ENCODE measurements around the gene ITGB1BP1. TPM values are rescaled to one million over a fixed set of nuclear protein-coding genes. Genes with fewer than 3 reads are reported as not detected.

The ITGB1BP1 gene
- total RNA-seq, 6 experiments from 2014 or later, result 205 to 238 (median 225) TPM

DNA sequence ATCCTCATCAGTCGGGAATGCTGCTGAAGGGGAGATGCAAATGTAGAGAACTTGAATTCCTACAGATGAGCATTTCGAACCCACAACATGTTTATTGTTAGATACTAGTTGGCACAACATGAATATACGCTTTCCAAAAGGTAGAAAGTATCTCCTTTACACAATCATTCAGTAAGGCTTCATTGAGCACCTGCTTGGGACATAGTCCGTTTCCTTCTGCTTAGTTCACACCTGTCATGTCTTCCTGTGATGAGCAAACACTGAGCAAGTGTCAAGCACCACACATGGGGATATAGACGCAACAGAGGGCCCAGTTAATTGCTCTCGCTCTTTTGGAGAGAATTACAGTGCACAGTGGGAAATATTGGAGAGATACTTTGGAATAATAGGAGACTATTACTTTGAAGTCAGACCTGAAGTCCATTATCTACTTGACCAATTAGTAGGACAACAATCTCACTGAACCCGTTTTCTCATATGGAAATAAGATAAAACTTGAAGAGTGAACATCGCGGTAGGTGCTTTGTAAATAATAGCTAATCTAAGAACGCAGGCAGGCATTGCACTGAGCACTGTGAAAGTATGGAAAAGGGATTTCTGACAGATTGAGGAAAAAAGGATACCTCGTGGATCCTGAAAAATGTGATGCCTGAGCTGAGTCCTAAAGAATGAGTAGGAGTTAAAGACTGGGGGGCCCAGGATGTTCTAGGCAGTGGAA, 1.3 kb upstream of the ITGB1BP1 start:
- H3K4me1 Mint-ChIP-seq (ENCODE audit: low read depth), result peaks cover 42% of the 10 kb centered on the region
- no peak for DNase-seq
- no peaks in the 10 kb centered on the region for H3K9me3 Mint-ChIP-seq
- H3K4me3 Mint-ChIP-seq, result no peak overlapping the region
- TF ChIP-seq, protein P1, sequence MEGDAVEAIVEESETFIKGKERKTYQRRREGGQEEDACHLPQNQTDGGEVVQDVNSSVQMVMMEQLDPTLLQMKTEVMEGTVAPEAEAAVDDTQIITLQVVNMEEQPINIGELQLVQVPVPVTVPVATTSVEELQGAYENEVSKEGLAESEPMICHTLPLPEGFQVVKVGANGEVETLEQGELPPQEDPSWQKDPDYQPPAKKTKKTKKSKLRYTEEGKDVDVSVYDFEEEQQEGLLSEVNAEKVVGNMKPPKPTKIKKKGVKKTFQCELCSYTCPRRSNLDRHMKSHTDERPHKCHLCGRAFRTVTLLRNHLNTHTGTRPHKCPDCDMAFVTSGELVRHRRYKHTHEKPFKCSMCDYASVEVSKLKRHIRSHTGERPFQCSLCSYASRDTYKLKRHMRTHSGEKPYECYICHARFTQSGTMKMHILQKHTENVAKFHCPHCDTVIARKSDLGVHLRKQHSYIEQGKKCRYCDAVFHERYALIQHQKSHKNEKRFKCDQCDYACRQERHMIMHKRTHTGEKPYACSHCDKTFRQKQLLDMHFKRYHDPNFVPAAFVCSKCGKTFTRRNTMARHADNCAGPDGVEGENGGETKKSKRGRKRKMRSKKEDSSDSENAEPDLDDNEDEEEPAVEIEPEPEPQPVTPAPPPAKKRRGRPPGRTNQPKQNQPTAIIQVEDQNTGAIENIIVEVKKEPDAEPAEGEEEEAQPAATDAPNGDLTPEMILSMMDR (IDR thresholded peaks at IDR 0.05), result no peak
- H3K27ac Mint-ChIP-seq, result no peak overlapping the region
- peaks cover 35% of the 10 kb centered on the region for H3K36me3 Mint-ChIP-seq (ENCODE audit: low read depth)
- H3K27me3 Mint-ChIP-seq (ENCODE audit: insufficient read depth), result no peaks in the 10 kb centered on the region; the same call in 1 of the 2 replicates

DNA sequence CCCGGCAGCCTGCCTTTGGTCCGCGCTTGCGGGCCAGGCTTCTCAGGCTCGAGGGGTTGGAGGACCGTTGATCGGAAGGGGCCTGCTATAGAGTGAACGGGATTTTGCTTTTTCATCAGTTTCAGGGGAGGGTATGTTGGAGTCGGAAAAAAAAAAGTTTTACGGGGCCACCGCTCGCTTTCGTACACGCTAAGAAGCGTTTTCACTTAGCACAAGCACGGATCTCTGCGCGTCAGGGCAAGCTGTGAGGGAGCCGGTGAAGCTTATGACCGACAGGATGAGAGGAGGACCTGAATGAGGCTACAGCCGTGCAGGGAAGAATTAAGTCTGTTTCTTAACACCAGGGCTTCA, 569 bp upstream of the ITGB1BP1 start:
- no peaks in the 10 kb centered on the region for H3K9me3 Mint-ChIP-seq
- TF ChIP-seq, protein P1 (IDR thresholded peaks at IDR 0.05), result no peak

DNA sequence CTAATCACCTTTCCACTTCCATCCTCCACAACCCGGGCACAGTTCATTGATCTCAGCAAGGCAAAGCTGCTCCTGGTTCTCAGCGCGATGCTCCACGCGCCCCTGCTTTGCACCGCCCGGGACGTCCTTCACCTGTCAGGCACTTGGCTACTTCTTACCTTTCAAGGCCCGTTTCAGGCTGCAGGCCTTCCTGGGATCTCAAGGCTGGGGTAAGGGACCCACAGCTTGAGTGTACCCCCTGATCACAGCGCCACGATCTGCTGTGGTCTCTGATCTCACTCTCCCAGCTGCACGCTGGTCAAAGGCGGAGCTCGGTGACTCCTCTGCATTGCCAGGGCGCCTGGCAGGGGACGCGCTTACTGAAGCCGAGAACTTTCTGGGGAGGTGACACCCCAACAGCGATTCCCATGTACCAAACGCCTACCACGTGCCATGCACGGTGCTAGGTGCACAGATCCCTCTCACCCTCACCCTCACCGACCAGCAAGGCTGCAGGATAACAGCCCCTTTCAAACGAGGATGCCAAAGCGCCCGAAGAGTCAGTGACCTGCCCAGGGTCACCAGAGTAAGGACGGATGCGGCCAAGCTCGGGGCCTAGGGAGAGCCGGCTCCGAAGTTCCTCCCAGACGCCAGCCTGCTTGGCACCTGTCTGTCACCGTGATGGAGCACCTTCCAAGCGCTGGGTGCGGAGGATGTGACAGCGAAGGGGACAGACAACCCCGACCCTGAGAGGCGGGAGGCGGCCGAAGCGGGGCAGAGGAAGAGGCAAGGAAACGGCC, 818 bp downstream of the ITGB1BP1 start:
- H3K4me3 Mint-ChIP-seq, result peak overlapping the region; percentile 96
- peak overlapping the region; percentile 87 for H3K27ac Mint-ChIP-seq
- H3K27me3 Mint-ChIP-seq (ENCODE audit: insufficient read depth), result no peaks in the 10 kb centered on the region; the same call in 1 of the 2 replicates
- H3K36me3 Mint-ChIP-seq (ENCODE audit: low read depth), result peaks cover 40% of the 10 kb centered on the region
- no peaks in the 10 kb centered on the region for H3K9me3 Mint-ChIP-seq
- TF ChIP-seq, protein P1 (IDR thresholded peaks at IDR 0.05), result no peak
- H3K4me1 Mint-ChIP-seq (ENCODE audit: low read depth), result peaks cover 44% of the 10 kb centered on the region
- peak; percentile 30 for DNase-seq

More for the DNA sequence above, 569 bp upstream of the ITGB1BP1 start:
- H3K4me3 Mint-ChIP-seq, result no peak overlapping the region
- DNase-seq, result no peak
- no peaks in the 10 kb centered on the region; the same call in 1 of the 2 replicates for H3K27me3 Mint-ChIP-seq (ENCODE audit: insufficient read depth)
- no peak overlapping the region for H3K27ac Mint-ChIP-seq
- H3K36me3 Mint-ChIP-seq (ENCODE audit: low read depth), result peaks cover 34% of the 10 kb centered on the region
- H3K4me1 Mint-ChIP-seq (ENCODE audit: low read depth), result peaks cover 40% of the 10 kb centered on the region

DNA sequence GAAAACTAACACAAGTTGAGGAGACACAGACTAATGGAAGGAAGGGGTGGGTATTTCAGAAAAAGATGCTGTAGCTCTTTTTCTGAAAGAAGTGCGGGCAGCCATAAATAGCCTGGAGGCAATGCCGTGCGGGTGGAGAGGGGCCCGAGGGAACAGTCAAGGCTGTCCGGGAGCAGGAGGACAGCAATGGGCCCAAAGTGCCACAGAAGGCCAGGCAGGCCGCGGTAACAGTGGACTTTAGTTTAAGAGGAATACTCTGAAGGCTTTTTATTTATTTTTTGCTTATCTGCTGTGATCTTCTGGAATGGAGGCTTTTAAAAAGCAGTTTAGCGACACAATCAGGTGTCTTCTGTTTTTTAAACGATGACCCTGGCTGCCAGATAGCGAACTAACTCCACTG, 2.8 kb downstream of the ITGB1BP1 start:
- no peak for DNase-seq
- Mint-ChIP-seq H3K9me3 (no peaks in the 10 kb centered on the region), H3K4me1 (ENCODE audit: low read depth) (peaks cover 58% of the 10 kb centered on the region), H3K27me3 (ENCODE audit: insufficient read depth) (no peaks in the 10 kb centered on the region; the same call in 1 of the 2 replicates), H3K36me3 (ENCODE audit: low read depth) (peaks cover 54% of the 10 kb centered on the region), H3K27ac (peak overlapping the region; percentile 29; the same call in 1 of the 2 replicates), H3K4me3 (peak overlapping the region; percentile 35)
- TF ChIP-seq, protein P1 (IDR thresholded peaks at IDR 0.05), result no peak

DNA sequence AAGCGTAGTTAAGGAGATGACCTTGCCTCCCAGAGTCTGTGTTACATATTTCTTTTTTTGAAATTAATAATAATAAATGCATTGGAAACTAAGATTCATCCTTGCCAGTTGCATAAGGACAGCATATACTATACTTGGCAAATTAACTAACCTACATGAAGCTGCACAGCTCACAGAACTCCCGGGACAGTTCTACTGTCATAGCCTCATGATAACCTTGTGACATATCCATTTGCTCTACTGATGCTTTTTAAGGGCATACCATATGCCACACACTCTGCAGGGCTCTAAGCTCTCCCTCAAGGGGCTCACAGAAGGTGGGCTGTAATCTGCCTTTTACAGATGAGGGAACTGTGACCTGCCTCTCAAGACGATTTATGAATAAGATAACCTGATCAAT, 3.8 kb downstream of the ITGB1BP1 start:
- Mint-ChIP-seq H3K9me3 (no peaks in the 10 kb centered on the region), H3K36me3 (ENCODE audit: low read depth) (peaks cover 56% of the 10 kb centered on the region), H3K27me3 (ENCODE audit: insufficient read depth) (no peaks in the 10 kb centered on the region; the same call in 1 of the 2 replicates), H3K4me1 (ENCODE audit: low read depth) (peaks cover 58% of the 10 kb centered on the region), H3K27ac (no peak overlapping the region), H3K4me3 (no peak overlapping the region)
- TF ChIP-seq, protein P1 (IDR thresholded peaks at IDR 0.05), result no peak
- DNase-seq, result no peak

Measured in HFFc6 (cell line).